T-helper 22 cell (primary cell): ENCODE data around the gene TAF13.

Experiments
- DNase-seq: peaks from one replicate; pipeline ENCODE4 v3.0.0-alpha.2; 2020; ENCODE audit warnings: low read depth

Gene TAF13

DNA sequence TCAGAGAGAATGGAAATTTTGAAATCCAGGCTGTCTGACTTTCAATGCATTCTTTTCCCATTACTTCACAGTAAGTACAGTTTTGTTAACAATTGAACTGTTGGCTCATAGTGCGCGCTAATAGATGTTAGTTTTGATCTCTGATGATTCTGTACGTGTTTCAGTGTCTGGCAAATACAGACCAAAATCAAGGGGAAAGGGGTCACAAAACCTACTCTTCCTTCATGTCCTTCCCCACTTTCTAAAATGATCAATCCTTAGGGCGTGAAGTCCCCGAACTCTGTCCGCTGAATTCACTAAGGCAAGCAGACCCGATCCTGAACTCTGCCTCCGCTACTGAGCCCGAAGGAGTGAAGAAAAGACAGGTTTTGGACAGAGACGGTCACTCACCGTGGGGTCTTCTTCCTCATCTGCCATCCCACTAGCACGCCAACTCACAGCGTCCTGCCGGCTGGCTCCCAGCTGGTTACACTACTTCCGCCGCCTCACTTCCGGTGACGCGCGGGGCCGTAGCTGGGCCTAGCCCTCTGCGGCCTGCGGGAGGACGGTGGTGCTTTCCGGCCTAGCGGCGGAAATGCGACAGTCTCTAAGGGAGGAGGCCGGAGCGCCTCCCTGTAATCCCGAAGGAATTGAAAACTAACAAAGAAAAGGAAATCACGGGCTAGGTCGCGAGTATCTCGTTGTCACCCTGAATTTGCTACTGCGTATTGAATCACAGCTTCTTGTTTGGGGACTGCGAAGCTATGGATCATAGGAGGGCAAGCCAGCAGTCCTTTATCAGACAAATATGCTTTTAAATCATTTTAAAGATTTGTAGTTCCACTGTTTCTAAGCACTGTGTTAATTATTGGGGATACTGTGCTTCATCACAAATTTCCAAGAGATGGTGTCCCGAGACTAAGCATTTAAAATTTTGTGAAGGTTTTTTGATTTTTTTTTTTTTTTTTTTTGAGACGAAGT is at the start of gene TAF13:
TSS of gene TAF13 (minus strand) at position 473 of the 960 bp plus-strand sequence. CDS start at position 417, 56 bp downstream.
- peak; percentile 74 for DNase-seq

- no peak for DNase-seq
Observed at GRCh38 chr1:109120356-109120755, 44.6 kb upstream of the TAF13 start.

GRCh38 chr1:109118089-109118488 is 42.3 kb upstream of the TAF13 start:
- no peak for DNase-seq

DNA sequence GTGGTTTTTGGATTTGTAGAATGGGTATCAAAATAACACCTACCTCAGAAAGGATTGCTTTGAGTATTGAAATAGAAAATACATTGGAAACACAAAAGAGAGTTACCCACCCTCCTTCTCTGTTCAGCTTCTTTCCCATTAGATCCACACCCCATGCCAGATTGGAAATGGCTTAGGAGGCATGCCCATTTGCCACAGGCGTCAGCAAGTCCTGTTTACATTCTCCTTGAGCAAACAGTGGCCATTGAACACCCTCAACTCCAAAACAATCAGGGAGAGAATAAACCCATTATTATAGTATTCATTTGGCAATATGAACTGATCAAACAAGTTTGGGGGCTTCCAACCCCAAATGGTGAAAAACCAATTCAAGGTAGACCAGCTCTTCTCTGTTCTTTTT is 40.5 kb upstream of the TAF13 start:
- no peak for DNase-seq

GRCh38 chr1:109115685-109116084 is 39.9 kb upstream of the TAF13 start:
- DNase-seq = no peak

GRCh38 chr1:109114342-109114674 is 38.5 kb upstream of the TAF13 start:
- DNase-seq = no peak

DNA sequence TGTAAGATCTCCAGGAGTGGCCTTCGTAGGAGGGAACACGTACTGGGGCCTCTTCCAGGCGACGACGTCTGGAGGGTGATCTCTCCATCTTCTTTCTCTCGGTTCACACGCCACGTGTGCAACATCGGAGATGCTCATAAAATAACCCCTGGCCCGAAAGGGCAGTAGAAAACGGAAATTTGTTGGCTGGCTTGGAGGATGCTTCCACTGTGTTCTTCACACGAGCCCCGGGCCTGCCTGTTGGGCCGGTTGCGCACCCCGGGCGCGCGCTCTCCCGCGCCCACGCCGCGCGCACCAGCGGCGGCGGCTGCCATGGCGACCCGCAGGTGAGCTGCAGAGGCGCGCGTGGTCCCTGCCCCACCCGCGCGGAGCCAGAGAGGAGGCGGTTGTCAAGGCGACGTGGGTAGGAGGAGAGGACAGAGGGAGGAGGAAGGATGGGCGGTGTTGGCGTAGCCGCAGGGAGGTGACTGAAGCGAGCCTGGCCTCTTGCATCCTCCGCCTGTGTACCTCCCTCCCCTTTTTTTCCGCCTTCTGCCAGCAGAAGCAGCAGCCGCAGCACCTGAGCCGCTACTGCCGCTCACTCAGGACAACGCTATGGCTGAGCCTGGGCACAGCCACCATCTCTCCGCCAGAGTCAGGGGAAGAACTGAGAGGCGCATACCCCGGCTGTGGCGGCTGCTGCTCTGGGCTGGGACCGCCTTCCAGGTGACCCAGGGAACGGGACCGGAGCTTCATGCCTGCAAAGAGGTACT is 38.0 kb upstream of the TAF13 start, which contains the start of gene ELAPOR1:
TSS of gene ELAPOR1 (plus strand) at position 526 of the 752 bp plus-strand sequence. CDS start at position 595, 69 bp downstream.
- peak; percentile 94 for DNase-seq

- DNase-seq = peak; percentile 71
Observed at GRCh38 chr1:109112652-109113285, 37.0 kb upstream of the TAF13 start.

- no peak for DNase-seq
Observed at GRCh38 chr1:109112056-109112651, 36.4 kb upstream of the TAF13 start.

- no peak for DNase-seq
Observed at GRCh38 chr1:109111386-109112055, 35.7 kb upstream of the TAF13 start.

GRCh38 chr1:109109906-109110305 is 34.1 kb upstream of the TAF13 start:
- DNase-seq = no peak

- no peak for DNase-seq
Observed at GRCh38 chr1:109107785-109108184, 32.0 kb upstream of the TAF13 start.

DNA sequence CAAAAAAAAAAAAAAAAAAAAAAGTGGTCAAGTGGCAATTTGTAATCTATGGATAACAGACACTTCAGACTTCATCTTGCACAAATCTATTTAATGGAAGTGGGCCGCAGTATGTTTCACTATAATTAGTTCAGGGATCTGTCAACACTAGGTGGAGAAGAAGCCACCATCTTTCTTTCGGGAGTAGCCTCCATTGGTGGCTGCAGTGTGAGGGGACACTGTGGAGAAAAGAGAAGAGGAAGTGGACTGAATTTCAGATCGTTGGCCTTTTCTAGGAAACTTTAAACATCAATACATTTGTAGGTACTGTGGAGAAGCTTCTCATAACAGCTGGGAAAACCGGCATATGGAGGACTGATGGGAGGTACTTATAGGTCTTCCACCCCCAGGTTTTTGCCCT is 30.1 kb upstream of the TAF13 start:
- DNase-seq = no peak

- DNase-seq = no peak
Observed at GRCh38 chr1:109104364-109105151, 28.8 kb upstream of the TAF13 start.

GRCh38 chr1:109099938-109100773 is 24.4 kb upstream of the TAF13 start:
- peak; percentile 95 for DNase-seq

GRCh38 chr1:109096120-109096519 is 20.3 kb upstream of the TAF13 start:
- no peak for DNase-seq

- DNase-seq = no peak
Observed at GRCh38 chr1:109095631-109096030, 19.8 kb upstream of the TAF13 start.

- DNase-seq = no peak
Observed at GRCh38 chr1:109094871-109095270, 19.1 kb upstream of the TAF13 start.

DNA sequence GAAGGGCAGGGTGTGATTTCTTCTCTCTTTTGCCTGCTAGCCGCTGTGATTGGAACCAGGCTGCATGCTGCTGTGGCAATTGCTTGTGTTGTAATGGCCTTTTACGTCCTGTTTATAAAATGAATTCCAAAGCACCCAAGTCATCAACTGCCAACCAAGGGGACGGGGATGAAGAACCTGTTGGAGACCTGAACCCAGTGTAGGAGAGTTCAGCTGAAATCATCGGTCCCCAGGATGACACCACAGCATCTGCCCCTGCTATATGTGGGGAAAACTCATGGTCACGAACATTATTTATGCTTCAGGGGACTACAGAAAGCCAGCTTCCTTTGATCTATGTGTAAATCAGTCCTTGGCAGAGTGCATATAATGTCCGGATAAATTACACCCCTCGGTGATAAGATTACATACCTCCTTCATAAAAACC is 18.6 kb upstream of the TAF13 start:
- no peak for DNase-seq

- DNase-seq = no peak
Observed at GRCh38 chr1:109091839-109092193, 16.0 kb upstream of the TAF13 start.
